Keratinocyte (primary cell): Measurements from ENCODE around the gene GALNT9. TPM values are rescaled to one million over a fixed set of nuclear protein-coding genes. Genes with fewer than 3 reads are reported as not detected.

Experiments used
- DNase-seq: peaks from one replicate; pipeline ENCODE4 v3.0.0-alpha.2; 2011; ENCODE audit warnings: low read depth, missing footprints, low spot score
- FAIRE-seq: peaks from 2 replicates; lab custom pipeline; 2011; peaks lifted over from hg19 to GRCh38; lab: Jason Lieb, UNC
- H2AFZ ChIP-seq: 2 replicates; pipeline ENCODE4 v1.6.0; 2012; ENCODE audit warnings: low read length, control low read depth, inconsistent platforms; ENCODE audit not compliant: control insufficient read depth
- H3K27ac ChIP-seq: 2 replicates; pipeline ENCODE4 v1.5.1; 2011; ENCODE audit warnings: low read length; ENCODE audit not compliant: control insufficient read depth, insufficient read depth
- H3K27me3 ChIP-seq: 3 replicates; pipeline ENCODE4 v1.6.0; 2011; ENCODE audit warnings: low read length; ENCODE audit not compliant: control insufficient read depth, insufficient read depth; ENCODE audit errors: extremely low read depth
- H3K36me3 ChIP-seq, 2 experiments: 2 replicates in 1 of 2; 3 replicates in 1 of 2; pipeline ENCODE4 v1.5.1; 2011; ENCODE audit warnings: low read length in 2 of 2, mild to moderate bottlenecking in 1 of 2; ENCODE audit not compliant: control insufficient read depth in 2 of 2, insufficient read depth in 2 of 2; ENCODE audit errors: extremely low read depth in 1 of 2
- H3K4me1 ChIP-seq: 3 replicates; pipeline ENCODE4 v1.5.1; 2011; ENCODE audit warnings: low read length; ENCODE audit not compliant: control insufficient read depth, insufficient read depth; ENCODE audit errors: extremely low read depth
- H3K4me2 ChIP-seq: 3 replicates; pipeline ENCODE4 v1.6.0; 2011; ENCODE audit warnings: low read depth, low read length; ENCODE audit not compliant: control insufficient read depth, insufficient read depth; ENCODE audit errors: extremely low read depth
- H3K4me3 ChIP-seq, 3 experiments: fragments of 200-600 bp in 1 of 3; sonication (generic) in 1 of 3; 2 replicates in 2 of 3; 3 replicates in 1 of 3; pipeline ENCODE4 v1.5.1; 2011 to 2016; ENCODE audit warnings: low read length in 3 of 3, mild to moderate bottlenecking in 3 of 3, control low read depth in 2 of 3, inconsistent platforms in 1 of 3, low read depth in 1 of 3, mixed read lengths in 1 of 3, mixed run types in 1 of 3, moderate library complexity in 1 of 3; ENCODE audit not compliant: control insufficient read depth in 2 of 3, insufficient read depth in 2 of 3; ENCODE audit errors: extremely low read depth in 1 of 3
- H3K79me2 ChIP-seq: 2 replicates; pipeline ENCODE4 v1.6.0; 2012; ENCODE audit warnings: low read length; ENCODE audit not compliant: control insufficient read depth, insufficient read depth
- H3K9ac ChIP-seq: 3 replicates; pipeline ENCODE4 v1.6.0; 2011; ENCODE audit warnings: low read length; ENCODE audit not compliant: control insufficient read depth, insufficient read depth; ENCODE audit errors: extremely low read depth
- H3K9me1 ChIP-seq: 3 replicates; pipeline ENCODE4 v1.6.0; 2011; ENCODE audit warnings: low read length; ENCODE audit not compliant: control insufficient read depth, insufficient read depth; ENCODE audit errors: extremely low read depth
- H3K9me3 ChIP-seq: 2 replicates; pipeline ENCODE4 v1.5.1; 2012; ENCODE audit warnings: low read depth, low read length; ENCODE audit not compliant: control insufficient read depth
- H4K20me1 ChIP-seq: 3 replicates; pipeline ENCODE4 v1.6.0; 2011; ENCODE audit warnings: low read length; ENCODE audit not compliant: control insufficient read depth, insufficient read depth; ENCODE audit errors: extremely low read depth
- CTCF ChIP-seq, 3 experiments: IDR thresholded peaks in 1 of 3; conservative IDR thresholded peaks in 1 of 3; optimal IDR thresholded peaks in 1 of 3; 2 replicates in 2 of 3; 3 replicates in 1 of 3; pipeline versions ENCODE3 to v1.5.1; 2011; ENCODE audit warnings: low read length in 3 of 3, mild to moderate bottlenecking in 3 of 3, moderate library complexity in 2 of 3, control low read depth in 1 of 3, inconsistent platforms in 1 of 3; ENCODE audit not compliant: insufficient read depth in 2 of 3; ENCODE audit errors: extremely low read depth in 1 of 3
- EZH2 ChIP-seq: IDR thresholded peaks from one replicate; pipeline ENCODE4 v1.6.1; 2012; ENCODE audit warnings: inconsistent platforms, mild to moderate bottlenecking, low read length, moderate library complexity
- dilution Hi-C: fragments of 300-500 bp; cut with MboI; formaldehyde crosslinking; loops from one replicate; pipeline ENCODE4 v1.7.0; 2020; ENCODE audit warnings: low sequenced_read_pairs; ENCODE audit not compliant: extremely low pct_ligation_motif_present
- polyA plus RNA-seq, 5 experiments: library from polyadenylated mRNA; depleted of rRNA in 3 of 5; stranded (reverse) in 3 of 5; stranded (forward) in 1 of 5; unstranded in 1 of 5; fragments of >200 nt; gene quantifications; 1 replicate in 1 of 5; 2 replicates in 3 of 5; 3 replicates in 1 of 5; pipeline versions ENCODE4 v1.2.1 to v1.2.3, GENCODE V29; 2011 to 2012; ENCODE audit warnings: missing spikeins in 2 of 5, low read depth in 1 of 5, low replicate concordance in 1 of 5

GALNT9 gene
- polyA plus RNA-seq, 1 donor (not counting 4 experiments of a cell fraction or from before 2014, with no cell fraction given), result not detected

- no peaks in the 10 kb centered on the region for H3K4me1 ChIP-seq
- TF ChIP-seq EZH2, result no peak
- TF ChIP-seq CTCF (optimal IDR thresholded peaks at IDR 0.05 in 1 of 3, IDR thresholded peaks at IDR 0.05 in 1 of 3, conservative IDR thresholded peaks at IDR 0.05 in 1 of 3; ENCODE audit: extremely low read depth in 1 of 3, insufficient read depth in 2 of 3, low read length in 3 of 3), result no peak
- dilution Hi-C loops, result no loop called here
- DNase-seq (no peak), FAIRE-seq (no peak)
- H4K20me1 ChIP-seq, result peaks cover 2% of the 10 kb centered on the region
- no peaks in the 10 kb centered on the region for H3K9me3 ChIP-seq
- H3K27me3 ChIP-seq, result peaks cover 19% of the 10 kb centered on the region
- no peaks in the 10 kb centered on the region for H3K36me3 ChIP-seq
- H3K9ac ChIP-seq, result no peak overlapping the region
- H3K27ac ChIP-seq, result no peak overlapping the region
- H3K4me2 ChIP-seq, result no peak overlapping the region
- no peak overlapping the region for H2AFZ ChIP-seq
- no peaks in the 10 kb centered on the region for H3K79me2 ChIP-seq
- no peak overlapping the region for H3K4me3 ChIP-seq
- H3K9me1 ChIP-seq, result no peaks in the 10 kb centered on the region
These were observed 158.6 kb downstream of the GALNT9 start for GRCh38 chr12:132170637-132171292.

GRCh38 chr12:132170094-132170636 lies 159.2 kb downstream of the GALNT9 start:
- TF ChIP-seq CTCF (optimal IDR thresholded peaks at IDR 0.05 in 1 of 3, IDR thresholded peaks at IDR 0.05 in 1 of 3, conservative IDR thresholded peaks at IDR 0.05 in 1 of 3; ENCODE audit: extremely low read depth in 1 of 3, insufficient read depth in 2 of 3, low read length in 3 of 3), result no peak
- no peak for TF ChIP-seq EZH2
- no peak for DNase-seq
- H3K9ac ChIP-seq, result no peak overlapping the region
- H3K79me2 ChIP-seq, result no peaks in the 10 kb centered on the region
- no peak for FAIRE-seq
- H3K4me3 ChIP-seq, result no peak overlapping the region
- no peak overlapping the region for H3K4me2 ChIP-seq
- H4K20me1 ChIP-seq, result peaks cover 2% of the 10 kb centered on the region
- no peak overlapping the region for H2AFZ ChIP-seq
- H3K27ac ChIP-seq, result no peak overlapping the region
- dilution Hi-C loops, result no loop called here
- no peaks in the 10 kb centered on the region for H3K9me1 ChIP-seq
- H3K27me3 ChIP-seq, result peaks cover 15% of the 10 kb centered on the region
- no peaks in the 10 kb centered on the region for H3K9me3 ChIP-seq
- no peaks in the 10 kb centered on the region for H3K4me1 ChIP-seq
- no peaks in the 10 kb centered on the region for H3K36me3 ChIP-seq
